GM21786 (cell line): ENCODE data around the gene SEC31A.
A peak's percentile ranks its signal among the peaks of the same experiment; 100 is the strongest.

Experiments used
- ATAC-seq: cut with Tn5 transposase; IDR thresholded peaks from one replicate; pipeline ENCODE4 v1.9.1; 2021; ENCODE audit not compliant: unreplicated experiment

The SEC31A gene

DNA sequence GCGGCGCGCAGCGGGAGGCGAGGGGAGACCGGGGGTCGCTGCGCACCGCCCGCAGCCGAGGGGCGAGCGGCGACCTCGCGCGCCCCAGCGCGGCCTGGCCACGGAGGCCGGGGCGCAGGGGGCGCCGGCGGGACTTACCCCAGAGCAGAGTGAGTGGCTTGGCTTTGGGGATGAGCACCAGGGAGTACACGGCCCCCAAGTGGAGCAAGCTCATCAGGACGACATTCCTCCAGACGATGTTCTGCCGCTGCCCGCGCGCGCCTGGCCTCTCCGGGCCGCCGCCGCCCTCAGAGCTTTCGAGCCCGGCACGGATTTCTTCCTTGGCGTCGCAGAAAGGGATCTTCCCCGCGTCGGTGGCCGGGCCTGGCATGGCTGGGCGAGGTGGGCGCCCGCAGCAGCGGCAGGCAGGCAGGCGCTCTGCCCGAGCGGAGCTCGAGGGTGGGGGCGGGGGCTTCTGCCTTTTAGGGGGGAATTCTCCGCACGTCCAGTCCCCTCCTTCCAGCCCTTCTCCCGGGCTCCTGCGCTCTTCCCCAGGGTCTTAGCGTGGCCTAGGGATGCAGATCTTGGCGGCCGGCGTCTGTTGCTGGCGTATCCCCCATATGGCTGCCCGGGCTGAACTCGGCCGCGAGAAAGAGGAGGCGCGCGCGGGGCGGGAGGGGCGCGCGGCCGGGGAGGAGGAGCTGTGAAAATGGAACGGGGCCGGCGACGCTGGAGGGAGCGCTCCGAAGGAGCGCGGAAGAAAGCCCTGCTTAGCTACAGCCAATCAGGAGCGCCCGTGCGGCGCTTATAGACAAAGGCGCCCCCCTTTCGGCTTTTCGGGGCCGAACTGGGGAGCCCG lies 92.6 kb downstream of the SEC31A start, which contains the start of gene SCD5:
TSS of gene SCD5 (minus strand) at position 629 of the 838 bp plus-strand sequence. CDS start at position 370, 259 bp downstream.
- peak; percentile 67 for ATAC-seq

DNA sequence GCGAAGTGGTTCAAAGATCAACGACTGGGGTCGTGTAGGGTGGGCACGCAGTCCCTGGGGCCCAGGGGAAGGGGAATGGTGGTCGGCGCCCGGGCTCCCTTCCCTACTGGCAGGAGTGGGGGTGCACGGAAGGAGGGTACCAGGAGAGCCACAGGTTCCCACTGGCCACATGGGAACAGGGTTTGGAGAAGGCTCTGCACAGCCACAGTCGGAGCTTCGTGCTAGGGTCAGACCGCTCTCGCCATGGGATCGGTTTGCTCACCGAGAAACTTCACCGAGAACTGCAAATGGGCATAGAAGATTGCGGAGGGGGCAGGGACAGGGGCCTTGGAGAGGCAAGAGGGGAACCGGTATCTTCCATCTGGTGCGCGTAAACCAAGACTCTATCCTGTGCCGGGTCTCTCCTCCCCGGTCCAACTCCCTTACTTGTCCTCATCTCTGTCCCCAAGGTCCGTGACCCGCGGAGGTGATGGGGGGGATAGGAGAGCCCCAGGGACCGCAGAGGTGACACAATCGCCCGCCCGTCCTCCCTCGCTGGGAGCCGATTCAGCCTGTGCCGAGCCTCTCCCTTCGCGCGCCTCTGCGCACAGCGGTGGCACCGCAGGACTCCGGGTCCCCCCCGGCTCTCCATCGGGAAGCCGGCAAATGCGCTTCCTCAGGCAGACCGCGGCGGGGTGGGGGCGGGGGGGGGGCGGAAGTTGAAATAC lies 93.4 kb downstream of the SEC31A start:
- no peak for ATAC-seq

DNA sequence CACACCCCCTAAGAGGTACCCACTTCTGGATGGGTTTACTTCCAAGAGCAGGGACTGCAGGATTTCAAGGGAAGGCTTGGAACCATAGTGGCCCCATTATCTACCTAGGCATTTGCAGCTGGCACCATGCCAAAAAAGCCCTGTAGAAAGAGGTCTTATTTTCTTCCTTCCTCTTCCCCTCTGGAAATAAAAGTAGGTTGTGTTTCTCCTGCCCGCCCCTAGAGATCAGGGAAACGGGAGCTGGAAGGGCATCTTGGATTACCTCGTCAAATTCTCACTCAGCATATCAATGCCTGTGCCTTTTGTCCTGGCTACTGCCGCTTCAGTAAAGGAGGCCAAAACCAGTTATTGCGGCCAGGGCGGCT lies 93.9 kb downstream of the SEC31A start:
- ATAC-seq = no peak

DNA sequence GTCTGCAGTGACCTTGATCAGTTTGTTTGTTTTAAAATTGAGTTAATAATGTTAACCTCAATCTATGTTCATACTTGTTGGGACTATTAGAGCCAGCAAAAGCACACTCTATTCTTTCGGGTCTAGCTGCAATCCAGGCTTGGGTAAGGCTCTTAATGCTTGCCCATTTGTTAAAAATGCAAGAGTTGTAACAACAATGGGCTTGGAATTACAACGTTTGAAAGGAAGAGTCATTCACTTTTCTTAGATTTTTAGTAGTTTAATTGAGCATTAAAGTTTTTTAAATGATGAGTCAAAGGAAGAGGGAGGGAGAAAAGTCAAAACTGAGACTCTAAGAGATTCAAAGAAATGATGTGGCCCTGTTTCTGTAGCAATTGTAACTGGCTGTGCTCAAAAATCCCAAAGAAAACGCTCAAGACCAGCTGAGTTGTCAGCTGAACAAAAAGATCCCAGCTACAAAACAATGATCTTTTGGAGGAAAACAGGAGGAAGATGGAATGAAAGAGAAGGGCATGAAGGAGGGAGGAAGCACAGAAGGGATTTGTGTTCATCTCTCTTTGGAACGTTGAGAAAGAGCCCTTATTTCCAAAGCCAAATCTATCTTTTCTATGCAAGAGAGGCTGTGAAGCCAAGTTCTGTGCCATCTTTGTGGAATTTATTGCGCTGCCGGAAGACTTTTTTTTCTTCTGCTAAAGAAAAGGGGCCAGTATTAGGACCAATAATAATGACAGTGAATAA lies 97.9 kb downstream of the SEC31A start:
- ATAC-seq = no peak

DNA sequence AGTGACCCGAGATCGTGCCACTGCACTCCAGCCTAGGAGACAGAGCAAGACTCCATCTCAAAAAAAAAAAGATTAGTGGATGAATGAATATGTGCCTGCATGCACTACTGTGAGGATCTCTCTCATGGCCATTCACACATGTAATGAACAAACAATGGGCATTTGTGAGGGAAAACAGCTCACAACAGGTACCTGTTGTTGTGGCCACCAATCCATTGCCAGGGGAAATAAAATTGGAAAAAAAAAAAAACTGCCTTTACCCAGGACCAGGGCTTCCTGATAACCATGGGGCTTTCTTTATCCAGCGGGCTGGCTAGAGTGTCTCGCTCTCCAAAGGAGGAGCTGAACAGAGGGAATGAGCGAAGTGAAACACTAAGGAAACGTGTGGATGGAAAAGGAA lies 99.8 kb downstream of the SEC31A start:
- ATAC-seq = no peak

DNA sequence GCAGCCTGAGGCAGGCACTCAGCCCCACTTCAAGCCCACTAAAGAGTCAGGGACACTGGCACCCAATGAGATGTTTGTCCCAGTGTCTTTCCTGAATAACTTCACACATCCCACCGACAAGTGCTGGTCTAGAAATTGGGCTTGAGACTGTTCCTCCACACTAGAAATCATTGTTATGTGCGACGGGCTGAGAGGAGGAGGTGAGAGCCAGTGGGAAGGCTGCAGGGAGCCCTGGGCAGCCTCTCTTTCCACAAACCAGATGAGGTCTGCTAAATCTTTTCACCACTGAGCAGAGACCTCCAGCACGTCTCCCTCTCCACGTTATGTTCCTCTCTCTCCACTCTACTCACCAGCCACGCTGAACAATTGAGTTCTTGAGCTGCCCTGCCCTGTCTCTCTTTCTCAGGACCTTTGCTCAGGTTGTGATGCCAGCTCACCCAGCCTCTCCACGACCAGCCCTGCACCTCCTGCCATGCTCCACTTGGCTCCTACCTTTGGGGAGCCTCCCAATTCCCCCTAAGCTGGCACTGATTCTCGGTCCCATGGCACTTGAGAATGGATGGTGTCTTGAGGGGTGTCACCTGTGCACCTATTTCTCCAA lies 100.8 kb downstream of the SEC31A start:
- ATAC-seq = no peak

GRCh38 chr4:82789025-82789776 lies 101.8 kb downstream of the SEC31A start:
- no peak for ATAC-seq

- ATAC-seq = no peak
Observed at GRCh38 chr4:82787342-82787741, 103.6 kb downstream of the SEC31A start.

DNA sequence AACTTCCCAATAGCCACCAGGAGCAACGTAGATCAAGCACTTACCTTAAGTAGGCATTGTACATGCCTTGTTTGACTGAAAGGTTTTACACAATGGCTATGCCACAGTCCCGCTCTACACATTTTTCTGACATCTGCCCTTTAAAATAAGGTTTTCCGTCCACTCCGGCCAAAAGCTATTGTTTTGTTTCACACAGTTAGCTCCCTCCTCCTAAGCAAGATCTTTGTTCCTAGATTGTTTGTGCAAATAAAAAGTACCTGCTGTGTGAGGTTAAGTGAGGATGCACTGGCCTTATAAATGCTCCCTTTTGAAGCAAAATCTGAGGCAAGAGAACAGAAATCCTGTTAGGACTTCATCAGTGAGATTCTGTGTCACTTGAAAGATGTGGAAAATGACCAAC lies 104.1 kb downstream of the SEC31A start:
- no peak for ATAC-seq

DNA sequence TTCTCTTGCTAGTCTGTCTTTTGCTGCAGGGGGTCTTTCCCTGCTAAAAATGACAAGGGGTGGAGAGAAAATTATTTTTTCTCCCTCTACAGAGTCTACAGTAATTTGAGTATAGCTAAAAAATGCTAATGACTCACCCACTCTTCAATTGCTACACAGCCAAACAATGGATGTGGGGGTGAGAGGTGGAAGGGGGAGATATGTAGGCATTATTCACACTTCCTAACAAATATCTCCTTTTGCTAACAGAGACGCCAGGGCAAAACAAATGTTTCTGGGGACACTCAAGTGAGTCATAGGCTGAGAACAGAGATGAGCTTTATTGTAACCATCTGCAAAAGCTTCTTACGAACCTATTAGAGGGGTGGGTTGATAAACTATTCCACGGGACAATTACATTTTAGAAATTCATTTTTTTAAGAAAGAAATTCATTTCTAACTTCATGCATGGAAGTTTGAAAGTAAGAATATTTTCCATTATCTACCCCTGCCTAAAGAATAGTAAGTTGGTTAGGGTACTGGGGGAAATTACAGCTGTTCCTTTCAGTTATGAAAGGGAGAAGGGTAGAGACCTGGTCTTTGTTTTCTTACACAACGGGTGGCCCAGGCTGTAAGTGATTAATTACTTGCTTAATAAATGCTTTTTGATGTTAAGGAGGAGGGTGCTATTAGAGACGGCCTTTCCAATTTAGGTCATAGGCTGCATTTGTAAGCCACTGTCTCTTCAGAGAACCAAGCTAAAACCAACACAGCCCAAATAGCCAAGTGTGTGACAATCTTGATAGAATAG lies 105.1 kb downstream of the SEC31A start:
- ATAC-seq = no peak

GRCh38 chr4:82784681-82785610 lies 106.0 kb downstream of the SEC31A start:
- no peak for ATAC-seq

DNA sequence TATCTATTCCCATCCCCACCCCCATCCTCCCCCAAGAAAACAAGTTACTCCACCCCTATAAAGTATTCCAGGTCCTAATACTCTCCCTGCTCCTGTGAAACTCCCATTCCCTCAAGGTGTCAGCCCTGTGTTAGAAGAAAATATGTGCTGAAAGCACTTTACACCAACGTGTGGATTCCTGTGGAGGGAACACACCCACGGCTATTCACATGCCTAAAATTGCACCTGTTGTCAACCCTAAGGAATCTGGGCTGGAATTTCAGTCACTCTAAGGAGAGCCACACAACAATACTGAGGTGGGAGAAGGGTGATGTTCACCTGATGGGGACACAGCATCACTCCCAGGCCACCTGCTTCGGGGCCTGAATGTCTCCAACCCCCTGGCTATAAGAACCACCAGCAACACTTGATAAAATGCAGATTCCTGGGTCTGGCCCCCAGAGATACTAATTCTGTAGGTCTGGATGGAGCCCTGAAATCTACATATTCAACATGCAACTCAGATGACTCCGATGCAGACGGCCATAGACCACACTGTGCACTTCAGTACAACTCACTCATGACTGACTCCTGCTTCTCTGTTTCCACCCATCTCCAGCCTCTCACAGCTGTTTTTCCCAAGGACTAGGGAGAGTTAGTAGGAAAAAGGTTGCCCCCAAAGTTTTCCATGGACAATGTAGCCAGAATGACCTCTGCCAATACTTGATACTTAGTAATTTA lies 108.2 kb downstream of the SEC31A start:
- no peak for ATAC-seq

DNA sequence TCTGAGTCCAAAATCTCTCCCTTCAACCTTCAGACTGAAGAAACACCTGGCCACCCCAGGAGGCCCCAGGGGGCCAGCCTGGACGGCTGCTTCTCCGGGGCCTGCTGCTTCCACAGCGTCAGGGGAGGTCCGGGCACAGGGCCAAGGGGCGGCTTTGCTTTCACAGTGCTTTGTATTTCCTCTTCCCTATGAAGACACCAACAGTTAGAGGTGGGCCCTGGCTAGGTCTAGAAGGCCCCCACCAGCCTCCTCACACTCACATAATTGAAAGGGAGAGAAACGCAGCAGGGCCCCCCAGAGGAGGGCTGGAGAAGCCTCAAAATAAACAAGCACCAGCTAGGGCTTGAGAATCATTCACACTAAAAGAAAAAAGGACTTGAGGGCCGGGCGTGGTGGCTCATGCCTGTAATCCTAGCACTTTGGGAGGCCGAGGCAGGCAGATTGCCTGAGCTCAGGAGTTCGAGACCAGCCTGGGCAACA lies 110.2 kb downstream of the SEC31A start:
- peak; percentile 85 for ATAC-seq

- ATAC-seq = no peak
Observed at GRCh38 chr4:82780170-82780751, 110.7 kb downstream of the SEC31A start.

GRCh38 chr4:82779032-82779431 lies 111.9 kb downstream of the SEC31A start:
- ATAC-seq = no peak

DNA sequence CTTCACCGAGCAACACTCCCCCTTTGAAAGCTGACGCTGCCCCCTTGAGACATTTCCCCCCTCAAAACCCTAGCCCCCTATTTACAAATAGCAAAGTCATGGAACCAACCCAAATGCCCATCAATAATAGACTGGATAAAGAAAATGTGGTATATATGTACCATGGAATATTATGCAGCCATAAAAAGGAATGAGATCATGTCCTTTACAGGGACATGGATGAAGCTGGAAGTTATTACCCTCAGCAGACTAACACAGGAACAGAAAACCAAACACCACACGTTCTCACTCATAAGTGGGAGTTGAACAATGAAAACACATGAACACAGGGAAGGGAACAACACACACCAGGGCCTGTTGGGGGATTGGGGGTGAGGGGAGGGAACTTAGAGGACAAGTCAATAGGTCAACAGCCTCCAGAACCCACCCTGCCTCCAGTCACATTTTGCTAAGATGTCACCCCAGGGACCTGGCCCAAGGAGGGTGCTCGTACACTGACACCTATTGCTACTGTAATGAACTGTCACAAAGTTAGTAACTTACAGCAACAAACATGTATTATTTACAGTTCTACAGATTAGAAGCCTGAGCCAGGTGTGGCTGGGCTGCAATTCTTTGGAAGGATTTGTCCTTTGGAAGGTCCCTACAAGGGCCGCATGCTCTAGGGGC lies 113.0 kb downstream of the SEC31A start:
- ATAC-seq = no peak
